ENCODE data around the gene ATP6V1F.

The ATP6V1F gene

GRCh38 chr7:128879939-128880746 is 17.5 kb downstream of the ATP6V1F start:
- no peaks in the 10 kb centered on the region for H3K36me3 ChIP-seq (ENCODE audit: control insufficient read depth, low read length)

DNA sequence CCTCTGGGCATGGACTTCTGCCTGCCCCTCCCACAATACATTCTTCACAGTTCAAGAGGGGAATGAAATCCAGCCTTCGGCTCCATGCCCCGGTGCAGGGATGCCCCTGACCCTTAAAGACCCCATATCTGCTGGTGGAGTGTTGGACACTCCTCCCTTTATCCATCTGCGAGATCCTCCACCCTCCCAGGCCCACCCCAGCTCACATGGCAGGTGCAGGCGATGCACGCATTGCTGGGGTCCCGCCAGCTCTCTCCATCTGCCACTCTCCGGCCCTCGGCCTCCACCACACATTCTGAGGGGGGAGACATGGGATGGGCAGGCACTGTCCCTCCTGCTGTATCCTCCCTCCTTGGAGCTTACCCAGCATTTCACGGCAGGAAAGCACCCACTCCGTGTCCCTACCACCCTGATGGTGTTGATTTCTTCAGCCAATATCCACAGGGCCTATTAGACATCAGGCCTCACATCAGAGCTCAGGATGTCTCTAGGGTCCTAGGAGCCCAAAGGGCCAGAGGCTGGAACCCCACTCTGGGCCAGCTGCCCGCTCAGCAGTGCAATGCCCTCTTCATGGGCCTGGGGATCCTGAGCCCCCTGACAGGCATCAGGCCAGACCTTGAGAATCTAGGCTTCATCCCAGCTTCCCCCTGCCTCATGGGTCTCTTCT is 18.3 kb downstream of the ATP6V1F start:
- H3K4me1 ChIP-seq (ENCODE audit: control insufficient read depth, low read length): peaks cover 9% of the 10 kb centered on the region
- H3K4me3 ChIP-seq (ENCODE audit: low read length): no peak overlapping the region
- no peak overlapping the region for H3K4me2 ChIP-seq (ENCODE audit: low read length)
- H3K9me2 ChIP-seq (replicated peaks; ENCODE audit: control insufficient read depth, low read length): no peaks in the 10 kb centered on the region
- no peaks in the 10 kb centered on the region for H3F3A ChIP-seq (ENCODE audit: control insufficient read depth, insufficient read depth)
- no peaks in the 10 kb centered on the region for H3K9me3 ChIP-seq (ENCODE audit: control insufficient read depth, insufficient read depth, low read length)
- no peaks in the 10 kb centered on the region for H3K27me3 ChIP-seq (ENCODE audit: control insufficient read depth, low read length)
- H3K27ac ChIP-seq (ENCODE audit: low read depth, low read length): no peak overlapping the region
- H3K36me3 ChIP-seq (ENCODE audit: control insufficient read depth, low read length): no peaks in the 10 kb centered on the region
- TF ChIP-seq EZH2phosphoT487 (IDR thresholded peaks at IDR 0.05; ENCODE audit: borderline replicate concordance, low read length): no peak
- no peaks in the 10 kb centered on the region for H3K79me2 ChIP-seq (ENCODE audit: control insufficient read depth, low read length)
- H4K20me1 ChIP-seq (ENCODE audit: control insufficient read depth, insufficient read depth, low read depth, low read length): no peaks in the 10 kb centered on the region

More at GRCh38 chr7:128879939-128880746, 17.5 kb downstream of the ATP6V1F start:
- Histone ChIP-seq H3K4me1 (ENCODE audit: control insufficient read depth, low read length) (peaks cover 9% of the 10 kb centered on the region), H3K79me2 (ENCODE audit: control insufficient read depth, low read length) (no peaks in the 10 kb centered on the region), H3F3A (ENCODE audit: control insufficient read depth, insufficient read depth) (no peaks in the 10 kb centered on the region), H3K4me3 (ENCODE audit: low read length) (no peak overlapping the region), H3K27ac (ENCODE audit: low read depth, low read length) (no peak overlapping the region), H4K20me1 (ENCODE audit: control insufficient read depth, insufficient read depth, low read depth, low read length) (no peaks in the 10 kb centered on the region), H3K4me2 (ENCODE audit: low read length) (no peak overlapping the region), H3K9me2 (replicated peaks; ENCODE audit: control insufficient read depth, low read length) (no peaks in the 10 kb centered on the region), H3K27me3 (ENCODE audit: control insufficient read depth, low read length) (no peaks in the 10 kb centered on the region), H3K9me3 (ENCODE audit: control insufficient read depth, insufficient read depth, low read length) (no peaks in the 10 kb centered on the region)
- TF ChIP-seq EZH2phosphoT487 (IDR thresholded peaks at IDR 0.05; ENCODE audit: borderline replicate concordance, low read length): no peak
- TF ChIP-seq, protein P1, sequence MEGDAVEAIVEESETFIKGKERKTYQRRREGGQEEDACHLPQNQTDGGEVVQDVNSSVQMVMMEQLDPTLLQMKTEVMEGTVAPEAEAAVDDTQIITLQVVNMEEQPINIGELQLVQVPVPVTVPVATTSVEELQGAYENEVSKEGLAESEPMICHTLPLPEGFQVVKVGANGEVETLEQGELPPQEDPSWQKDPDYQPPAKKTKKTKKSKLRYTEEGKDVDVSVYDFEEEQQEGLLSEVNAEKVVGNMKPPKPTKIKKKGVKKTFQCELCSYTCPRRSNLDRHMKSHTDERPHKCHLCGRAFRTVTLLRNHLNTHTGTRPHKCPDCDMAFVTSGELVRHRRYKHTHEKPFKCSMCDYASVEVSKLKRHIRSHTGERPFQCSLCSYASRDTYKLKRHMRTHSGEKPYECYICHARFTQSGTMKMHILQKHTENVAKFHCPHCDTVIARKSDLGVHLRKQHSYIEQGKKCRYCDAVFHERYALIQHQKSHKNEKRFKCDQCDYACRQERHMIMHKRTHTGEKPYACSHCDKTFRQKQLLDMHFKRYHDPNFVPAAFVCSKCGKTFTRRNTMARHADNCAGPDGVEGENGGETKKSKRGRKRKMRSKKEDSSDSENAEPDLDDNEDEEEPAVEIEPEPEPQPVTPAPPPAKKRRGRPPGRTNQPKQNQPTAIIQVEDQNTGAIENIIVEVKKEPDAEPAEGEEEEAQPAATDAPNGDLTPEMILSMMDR (IDR thresholded peaks at IDR 0.05; ENCODE audit: low read depth, low read length, poor library complexity, severe bottlenecking): peak; percentile 45

DNA sequence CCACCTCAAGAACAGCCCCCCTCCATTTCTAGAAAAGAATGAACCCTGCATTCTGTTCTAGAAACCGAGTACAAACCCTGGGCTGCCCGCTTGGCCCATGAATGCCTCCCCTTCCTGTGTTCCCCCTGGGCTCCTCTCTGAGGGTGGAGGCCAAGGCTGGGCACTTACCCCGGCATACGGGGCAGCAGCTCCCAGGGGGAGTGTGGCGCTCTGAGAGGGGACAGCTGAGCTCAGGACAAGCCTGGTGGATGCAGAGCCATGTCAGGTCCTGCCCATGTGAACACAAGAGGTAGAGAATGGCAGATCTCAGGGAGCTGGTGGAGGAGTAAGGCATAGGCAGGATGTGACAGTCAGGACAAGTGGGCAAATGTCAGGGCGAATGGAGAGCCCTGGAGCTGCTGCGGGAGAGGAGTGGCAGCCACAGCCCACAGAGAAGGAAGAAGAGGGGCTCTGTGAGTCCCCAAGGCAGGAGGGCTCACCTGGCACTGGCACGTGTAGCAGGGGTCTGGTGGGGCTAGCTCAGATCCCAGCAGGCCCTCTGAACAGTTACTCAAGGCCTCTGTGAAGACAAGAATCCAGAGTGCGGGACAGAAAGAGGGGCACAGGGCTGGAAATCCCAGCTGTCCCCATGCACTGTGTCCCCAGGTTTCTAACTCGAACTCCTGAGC is 18.9 kb downstream of the ATP6V1F start:
- H3K4me3 ChIP-seq (ENCODE audit: low read length): no peak overlapping the region
- peaks cover 9% of the 10 kb centered on the region for H3K4me1 ChIP-seq (ENCODE audit: control insufficient read depth, low read length)
- H3K4me2 ChIP-seq (ENCODE audit: low read length): no peak overlapping the region
- no peaks in the 10 kb centered on the region for H3K27me3 ChIP-seq (ENCODE audit: control insufficient read depth, low read length)
- H3K9me2 ChIP-seq (replicated peaks; ENCODE audit: control insufficient read depth, low read length): no peaks in the 10 kb centered on the region
- H3F3A ChIP-seq (ENCODE audit: control insufficient read depth, insufficient read depth): no peaks in the 10 kb centered on the region
- no peaks in the 10 kb centered on the region for H3K79me2 ChIP-seq (ENCODE audit: control insufficient read depth, low read length)
- no peaks in the 10 kb centered on the region for H3K36me3 ChIP-seq (ENCODE audit: control insufficient read depth, low read length)
- no peak overlapping the region for H3K27ac ChIP-seq (ENCODE audit: low read depth, low read length)
- no peak for TF ChIP-seq EZH2phosphoT487 (IDR thresholded peaks at IDR 0.05; ENCODE audit: borderline replicate concordance, low read length)
- TF ChIP-seq, protein P1 (IDR thresholded peaks at IDR 0.05; ENCODE audit: low read depth, low read length, poor library complexity, severe bottlenecking): no peak
- no peaks in the 10 kb centered on the region for H3K9me3 ChIP-seq (ENCODE audit: control insufficient read depth, insufficient read depth, low read length)
- H4K20me1 ChIP-seq (ENCODE audit: control insufficient read depth, insufficient read depth, low read depth, low read length): no peaks in the 10 kb centered on the region
